Fibroblast of the aortic adventitia (primary cell): Measurements from ENCODE around the gene DNAJB13. TPM values are rescaled to one million over a fixed set of nuclear protein-coding genes. Genes with fewer than 3 reads are reported as not detected.

Experiments used
- DNase-seq: peaks from one replicate; pipeline ENCODE4 v3.0.0-alpha.2; 2010; ENCODE audit warnings: low read depth
- H3K4me3 ChIP-seq: 2 replicates; pipeline ENCODE4 v1.5.1; 2011; ENCODE audit warnings: low read depth, mild to moderate bottlenecking, control low read depth, low read length, moderate library complexity
- CTCF ChIP-seq: IDR thresholded peaks from 2 replicates; pipeline ENCODE4 v1.5.1; 2011; ENCODE audit warnings: mild to moderate bottlenecking, low read length, control low read depth, inconsistent platforms; ENCODE audit not compliant: insufficient read depth
- total RNA-seq: library from RNA; depleted of rRNA; stranded (reverse); fragments of >200 nt; gene quantifications from 2 replicates; pipeline ENCODE4 v1.2.3, GENCODE V29; 2012; ENCODE audit warnings: low replicate concordance

Gene DNAJB13
- total RNA-seq, 1 donor = not detected

- TF ChIP-seq CTCF = no peak
These were observed 1.6 kb upstream of the DNAJB13 start for GRCh38 chr11:73949246-73949645.

GRCh38 chr11:73949912-73950311 lies 914 bp upstream of the DNAJB13 start:
- no peak for TF ChIP-seq CTCF
- H3K4me3 ChIP-seq = no peak overlapping the region
- DNase-seq = no peak

More at GRCh38 chr11:73949246-73949645, 1.6 kb upstream of the DNAJB13 start:
- no peak for DNase-seq
- no peak overlapping the region for H3K4me3 ChIP-seq

DNA sequence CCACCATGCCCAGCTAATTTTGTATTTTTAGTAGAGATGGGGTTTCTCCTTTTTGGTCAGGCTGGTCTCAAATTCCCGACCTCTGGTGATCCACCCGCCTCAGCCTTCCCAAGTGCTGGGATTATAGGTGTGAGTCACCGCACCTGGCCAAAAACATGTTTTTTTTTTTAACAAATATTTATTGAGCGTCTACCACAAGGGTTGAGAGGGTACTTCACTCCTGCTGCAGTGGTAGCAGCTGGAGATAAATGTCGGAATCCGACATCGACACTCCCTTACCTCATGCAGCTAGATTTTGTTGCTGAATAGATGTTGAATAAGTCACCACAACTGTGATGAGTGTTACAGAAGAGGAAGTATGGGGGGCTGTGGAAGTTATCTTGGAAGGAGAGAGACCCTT lies 971 bp downstream of the DNAJB13 start:
- no peak for DNase-seq
- H3K4me3 ChIP-seq = no peak overlapping the region
- TF ChIP-seq CTCF = no peak

DNA sequence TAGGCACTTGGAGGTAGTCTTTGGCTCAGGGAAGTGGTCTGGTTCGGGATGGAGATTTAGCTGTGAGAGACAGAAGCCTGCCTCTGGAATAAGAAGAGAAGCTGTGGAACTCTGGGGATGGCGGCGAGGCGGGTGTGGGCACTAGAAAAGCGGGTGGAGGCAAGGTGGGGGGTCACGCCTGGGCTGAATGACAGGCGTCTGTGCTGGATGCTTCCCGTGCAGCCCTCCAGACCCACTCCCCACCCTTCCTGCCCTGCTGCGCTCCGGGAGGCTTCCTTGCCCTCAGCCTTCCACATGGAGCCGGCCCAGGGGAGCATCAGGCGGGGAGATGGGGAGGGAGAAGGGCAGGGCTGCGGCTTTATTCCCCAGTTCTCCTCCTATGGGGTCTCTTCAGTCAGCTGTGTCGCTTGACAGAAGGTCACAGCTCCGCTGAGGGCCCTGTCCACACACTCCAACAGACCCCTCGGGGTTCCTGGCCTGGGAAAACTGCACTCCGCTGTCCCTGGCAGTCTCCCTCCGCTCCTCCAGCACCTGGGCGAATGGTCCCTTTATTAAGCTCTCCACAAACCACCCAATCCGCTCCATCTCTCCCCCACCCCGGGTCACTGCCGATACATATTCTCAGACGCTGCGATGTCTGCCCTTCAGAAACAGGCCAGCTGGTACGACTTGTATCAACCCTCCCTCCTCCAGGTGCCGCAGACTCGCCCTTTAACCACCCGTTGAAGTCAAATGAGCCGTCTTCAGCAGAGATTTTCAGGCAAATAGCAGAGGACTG lies 6.2 kb downstream of the DNAJB13 start:
- no peak overlapping the region for H3K4me3 ChIP-seq
- no peak for DNase-seq
- TF ChIP-seq CTCF = no peak

DNA sequence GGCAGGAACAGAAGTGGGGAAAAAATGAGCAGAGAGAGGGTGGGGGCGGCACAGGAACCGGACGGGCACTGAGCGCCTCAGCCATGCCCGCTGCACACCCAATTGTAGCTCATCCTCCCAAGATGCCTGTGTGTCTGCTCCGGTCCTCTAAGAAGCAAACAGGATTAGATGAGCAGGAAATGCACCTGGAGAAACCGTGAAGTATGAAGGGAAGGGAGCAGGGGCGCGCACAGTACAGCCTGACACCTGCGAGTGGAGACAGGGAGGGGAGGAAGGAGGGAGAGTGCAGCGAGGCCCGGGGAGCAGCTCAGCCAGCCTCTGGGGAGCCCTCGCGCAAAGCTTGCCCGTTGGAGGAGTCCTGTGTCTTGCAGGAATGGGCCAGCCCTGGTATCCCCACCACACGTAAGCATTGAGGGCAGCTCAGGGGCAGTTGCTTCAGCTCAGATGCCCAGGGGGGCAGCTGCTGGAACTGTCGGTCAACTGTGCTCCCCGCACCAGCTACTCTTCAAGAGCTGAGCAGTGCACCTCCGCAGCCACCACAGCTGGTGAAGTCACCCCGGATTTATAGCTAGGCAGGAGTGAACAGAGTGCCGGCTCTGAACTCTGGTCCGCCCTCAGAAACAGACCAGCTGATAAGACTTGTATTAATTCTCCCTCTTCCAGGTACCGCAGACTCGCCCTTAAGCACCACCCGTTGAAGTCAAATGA lies 7.0 kb downstream of the DNAJB13 start:
- TF ChIP-seq CTCF = no peak
- DNase-seq = no peak
- no peak overlapping the region for H3K4me3 ChIP-seq

DNA sequence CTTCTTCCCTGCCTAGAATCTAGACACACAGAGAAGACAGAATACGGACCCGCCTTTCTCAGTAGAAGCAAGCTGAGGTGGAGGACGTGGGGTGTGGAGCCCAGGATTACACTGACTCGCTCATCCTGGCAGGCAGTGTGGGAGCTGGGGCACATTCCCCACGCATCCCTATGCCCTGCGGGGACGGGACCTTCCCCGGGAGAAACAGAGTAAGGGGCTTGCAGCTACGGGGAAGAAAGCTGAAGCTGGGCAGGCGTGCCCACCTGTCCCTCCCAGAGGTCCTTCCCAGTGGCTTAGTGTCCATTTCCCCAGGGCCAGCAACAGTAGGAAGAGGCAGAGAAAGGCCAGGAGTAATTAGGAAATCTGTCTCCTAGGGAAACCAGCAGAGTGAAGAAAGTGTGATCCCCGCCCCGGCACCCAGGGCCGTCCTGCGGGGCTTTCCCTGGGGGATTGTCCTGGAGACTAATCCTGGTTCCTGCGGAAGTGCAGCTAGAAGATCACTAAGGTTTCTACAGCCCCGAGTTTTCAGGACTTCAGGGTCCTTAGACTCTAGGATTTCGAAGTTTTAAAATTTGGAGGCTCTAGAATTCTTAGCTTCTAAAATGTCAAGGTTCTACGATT lies 7.8 kb downstream of the DNAJB13 start:
- DNase-seq = no peak
- TF ChIP-seq CTCF = no peak
- no peak overlapping the region for H3K4me3 ChIP-seq
